ENCODE measurements around the gene COL26A1. TPM values are rescaled to one million over a fixed set of nuclear protein-coding genes. Genes with fewer than 3 reads are reported as not detected.
"Not testable (repeated sequence)": the region's sequence is repeated elsewhere in the genome, so short reads cannot be mapped to it uniquely, and the experiment has no call there.

COL26A1 gene
- total and polyA plus RNA-seq, 8 donors = 0.37 to 3.5 (median 0.86) TPM

GRCh38 chr7:101502466-101503098 lies 139.9 kb downstream of the COL26A1 start:
- Histone ChIP-seq H3K36me3 (no peaks in the 10 kb centered on the region), H3K27me3 (no peaks in the 10 kb centered on the region), H3K4me1 (no peaks in the 10 kb centered on the region), H3K4me3 (no peak overlapping the region), H3K27ac (no peak overlapping the region), H3K9me3 (no peaks in the 10 kb centered on the region)
- TF ChIP-seq CTCF (IDR thresholded peaks at IDR 0.05) = no peak
- WGBS, 2 donors = 84 to 91% methylated on average over 9 of the region's 9 CpGs
- no peak for ATAC-seq
- peak in 1 of 6 donors; percentile 35 for DNase-seq
- intact Hi-C loops (cut with DNase I) = no loop called here
- FAIRE-seq = no peak

GRCh38 chr7:101505510-101505909 lies 142.8 kb downstream of the COL26A1 start:
- WGBS, 2 donors = 81 to 88% methylated on average over 7 of the region's 7 CpGs
- H3K36me3 ChIP-seq; H3K27me3 ChIP-seq; H3K4me1 ChIP-seq; DNase-seq; intact Hi-C loops (cut with DNase I); H3K27ac ChIP-seq; ATAC-seq; FAIRE-seq; H3K4me3 ChIP-seq; H3K9me3 ChIP-seq: not testable (repeated sequence)

GRCh38 chr7:101506531-101506930 lies 143.9 kb downstream of the COL26A1 start:
- no peaks in the 10 kb centered on the region for H3K4me1 ChIP-seq
- 44 to 45% methylated on average over 5 of the region's 5 CpGs for WGBS, 2 donors
- no peak for TF ChIP-seq CTCF (IDR thresholded peaks at IDR 0.05)
- ATAC-seq (no peak), FAIRE-seq (no peak), DNase-seq (no peak)
- no peak overlapping the region for H3K4me3 ChIP-seq
- no peaks in the 10 kb centered on the region for H3K36me3 ChIP-seq
- no peaks in the 10 kb centered on the region for H3K27me3 ChIP-seq
- no peak overlapping the region for H3K27ac ChIP-seq
- no peaks in the 10 kb centered on the region for H3K9me3 ChIP-seq
- intact Hi-C loops (cut with DNase I) = no loop called here

GRCh38 chr7:101507327-101507726 lies 144.7 kb downstream of the COL26A1 start:
- no peaks in the 10 kb centered on the region for H3K4me1 ChIP-seq
- H3K36me3 ChIP-seq = no peaks in the 10 kb centered on the region
- DNase-seq = no peak
- no peak overlapping the region for H3K27ac ChIP-seq
- H3K27me3 ChIP-seq = no peaks in the 10 kb centered on the region
- TF ChIP-seq CTCF (IDR thresholded peaks at IDR 0.05) = no peak
- ATAC-seq = no peak
- no peaks in the 10 kb centered on the region for H3K9me3 ChIP-seq
- intact Hi-C loops (cut with DNase I) = no loop called here
- H3K4me3 ChIP-seq = no peak overlapping the region
- no peak for FAIRE-seq
- WGBS, 2 donors = 38 to 58% methylated on average over 6 of the region's 6 CpGs

- Histone ChIP-seq H3K36me3 (no peaks in the 10 kb centered on the region), H3K4me1 (no peaks in the 10 kb centered on the region), H3K9me3 (no peaks in the 10 kb centered on the region), H3K27me3 (no peaks in the 10 kb centered on the region), H3K27ac (no peak overlapping the region), H3K4me3 (no peak overlapping the region)
- 28 to 31% methylated on average over 9 of the region's 9 CpGs for WGBS, 2 donors
- peak in 2 of 6 donors; percentile 22 to 34 for DNase-seq
- TF ChIP-seq CTCF (IDR thresholded peaks at IDR 0.05) = peak in 2 of 4 donors; percentile 33 to 34
- intact Hi-C loops (cut with DNase I) = no loop called here
- no peak for FAIRE-seq
- ATAC-seq = peak in 2 of 4 donors; percentile 35 to 74
These were observed 145.1 kb downstream of the COL26A1 start for GRCh38 chr7:101507791-101508252.

All from pancreas (tissue), 10 donors.